ENCODE measurements around the gene C1QTNF4.

C1QTNF4 gene

DNA sequence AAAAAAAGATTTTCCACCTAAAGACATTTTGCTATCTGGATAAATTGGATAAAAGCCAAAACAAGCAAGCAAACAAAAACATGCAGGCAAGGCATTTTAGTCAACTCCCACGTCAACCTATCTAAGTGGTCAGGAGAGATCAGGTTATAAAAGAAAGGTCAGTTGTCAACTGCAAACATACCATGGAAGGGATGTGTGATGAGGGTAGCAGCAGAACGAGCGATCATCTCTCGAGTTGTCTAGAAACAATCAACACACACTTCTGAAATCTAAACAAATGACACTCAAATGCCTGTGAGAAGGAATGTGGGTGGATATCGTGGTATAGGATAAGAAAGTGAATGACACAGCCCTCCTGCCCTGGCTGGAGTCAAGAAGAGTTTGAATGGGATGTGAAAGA, 37.3 kb upstream of the C1QTNF4 start:
- H3K9me3 ChIP-seq (ENCODE audit: insufficient read depth, low read length, severe bottlenecking), result no peaks in the 10 kb centered on the region
- TF ChIP-seq, protein P1, sequence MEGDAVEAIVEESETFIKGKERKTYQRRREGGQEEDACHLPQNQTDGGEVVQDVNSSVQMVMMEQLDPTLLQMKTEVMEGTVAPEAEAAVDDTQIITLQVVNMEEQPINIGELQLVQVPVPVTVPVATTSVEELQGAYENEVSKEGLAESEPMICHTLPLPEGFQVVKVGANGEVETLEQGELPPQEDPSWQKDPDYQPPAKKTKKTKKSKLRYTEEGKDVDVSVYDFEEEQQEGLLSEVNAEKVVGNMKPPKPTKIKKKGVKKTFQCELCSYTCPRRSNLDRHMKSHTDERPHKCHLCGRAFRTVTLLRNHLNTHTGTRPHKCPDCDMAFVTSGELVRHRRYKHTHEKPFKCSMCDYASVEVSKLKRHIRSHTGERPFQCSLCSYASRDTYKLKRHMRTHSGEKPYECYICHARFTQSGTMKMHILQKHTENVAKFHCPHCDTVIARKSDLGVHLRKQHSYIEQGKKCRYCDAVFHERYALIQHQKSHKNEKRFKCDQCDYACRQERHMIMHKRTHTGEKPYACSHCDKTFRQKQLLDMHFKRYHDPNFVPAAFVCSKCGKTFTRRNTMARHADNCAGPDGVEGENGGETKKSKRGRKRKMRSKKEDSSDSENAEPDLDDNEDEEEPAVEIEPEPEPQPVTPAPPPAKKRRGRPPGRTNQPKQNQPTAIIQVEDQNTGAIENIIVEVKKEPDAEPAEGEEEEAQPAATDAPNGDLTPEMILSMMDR (IDR thresholded peaks at IDR 0.05; ENCODE audit: borderline replicate concordance, extremely low read depth, low read length, poor library complexity, severe bottlenecking), result no peak
- TF ChIP-seq EZH2 (IDR thresholded peaks at IDR 0.05; ENCODE audit: borderline replicate concordance, low read depth, low read length, severe bottlenecking), result no peak
- no peak overlapping the region for H3K9ac ChIP-seq (ENCODE audit: low read depth, low read length)
- H3K27me3 ChIP-seq (ENCODE audit: insufficient read depth, low read length, poor library complexity), result no peaks in the 10 kb centered on the region
- H4K20me1 ChIP-seq (ENCODE audit: insufficient read depth, low read length), result no peaks in the 10 kb centered on the region
- no peaks in the 10 kb centered on the region for H3K79me2 ChIP-seq (ENCODE audit: insufficient read depth, low read length)
- H3K4me1 ChIP-seq (ENCODE audit: insufficient read depth, low read length), result no peaks in the 10 kb centered on the region
- H3K4me3 ChIP-seq (ENCODE audit: low read depth in 1 of 2, low read length in 2 of 2), result no peak overlapping the region
- ATAC-seq (ENCODE audit: insufficient read depth, low read depth) (no peak), DNase-seq (no peak)
- H2AFZ ChIP-seq (ENCODE audit: low read depth, low read length), result no peak overlapping the region
- H3K27ac ChIP-seq (ENCODE audit: low read length), result no peak overlapping the region
- H3K36me3 ChIP-seq (ENCODE audit: insufficient read depth, low read length), result peaks cover 82% of the 10 kb centered on the region
- no peak overlapping the region for H3K4me2 ChIP-seq (ENCODE audit: insufficient read depth, low read length)

DNA sequence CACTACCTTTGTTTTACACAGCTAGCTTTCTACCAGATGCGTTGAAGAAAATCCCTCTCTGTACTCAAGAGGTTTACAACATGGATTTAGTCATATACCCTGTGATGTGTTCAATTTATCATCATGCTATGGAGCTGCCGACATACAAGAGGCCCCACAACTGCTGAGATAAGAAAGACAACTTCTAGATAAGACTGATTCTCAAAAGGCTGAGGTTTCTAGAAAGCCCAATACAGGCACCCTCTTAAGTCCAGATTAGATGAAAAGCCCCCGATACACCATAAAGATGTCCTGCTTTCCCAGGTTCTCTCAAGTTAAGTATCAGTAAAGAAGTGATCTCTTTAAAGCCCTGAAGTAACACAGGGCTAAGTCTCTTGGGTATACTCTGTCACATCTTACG, 33.8 kb upstream of the C1QTNF4 start:
- no peaks in the 10 kb centered on the region for H3K79me2 ChIP-seq (ENCODE audit: insufficient read depth, low read length)
- H4K20me1 ChIP-seq (ENCODE audit: insufficient read depth, low read length), result no peaks in the 10 kb centered on the region; the same call in 1 of the 2 replicates
- TF ChIP-seq EZH2 (IDR thresholded peaks at IDR 0.05; ENCODE audit: borderline replicate concordance, low read depth, low read length, severe bottlenecking), result no peak
- TF ChIP-seq, protein P1 (IDR thresholded peaks at IDR 0.05; ENCODE audit: borderline replicate concordance, extremely low read depth, low read length, poor library complexity, severe bottlenecking), result no peak
- peaks cover 84% of the 10 kb centered on the region for H3K36me3 ChIP-seq (ENCODE audit: insufficient read depth, low read length)
- no peak overlapping the region for H3K4me3 ChIP-seq (ENCODE audit: low read depth in 1 of 2, low read length in 2 of 2)
- DNase-seq (no peak), ATAC-seq (ENCODE audit: insufficient read depth, low read depth) (no peak)
- H3K9me3 ChIP-seq (ENCODE audit: insufficient read depth, low read length, severe bottlenecking), result no peaks in the 10 kb centered on the region
- H3K27me3 ChIP-seq (ENCODE audit: insufficient read depth, low read length, poor library complexity), result no peaks in the 10 kb centered on the region
- H3K4me1 ChIP-seq (ENCODE audit: insufficient read depth, low read length), result no peaks in the 10 kb centered on the region
- no peak overlapping the region for H3K27ac ChIP-seq (ENCODE audit: low read length)
- no peak overlapping the region for H2AFZ ChIP-seq (ENCODE audit: low read depth, low read length)
- no peak overlapping the region for H3K9ac ChIP-seq (ENCODE audit: low read depth, low read length)
- H3K4me2 ChIP-seq (ENCODE audit: insufficient read depth, low read length), result no peak overlapping the region

DNA sequence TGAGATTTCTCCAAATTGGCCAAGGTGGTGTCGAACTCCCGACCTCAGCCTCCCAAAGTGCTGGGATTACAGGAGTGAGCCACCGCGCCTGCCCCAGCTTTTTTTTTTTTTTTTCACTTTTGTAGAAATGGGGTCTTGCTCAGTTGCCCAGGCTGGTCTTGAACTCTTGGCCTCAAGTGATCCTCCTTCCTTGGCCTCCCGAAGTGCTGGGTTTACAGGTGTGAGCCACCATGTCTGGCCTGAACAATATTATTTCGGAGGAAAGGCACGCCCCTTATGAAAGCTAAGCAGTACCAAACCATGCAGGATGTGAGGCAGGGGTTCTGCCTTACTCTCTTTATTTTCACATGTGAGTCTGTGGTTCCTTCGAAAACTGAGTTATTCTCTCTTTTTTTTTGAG, 32.0 kb upstream of the C1QTNF4 start:
- DNase-seq (no peak), ATAC-seq (ENCODE audit: insufficient read depth, low read depth) (no peak)
- H3K9ac ChIP-seq (ENCODE audit: low read depth, low read length), result no peak overlapping the region
- TF ChIP-seq EZH2 (IDR thresholded peaks at IDR 0.05; ENCODE audit: borderline replicate concordance, low read depth, low read length, severe bottlenecking), result no peak
- TF ChIP-seq, protein P1 (IDR thresholded peaks at IDR 0.05; ENCODE audit: borderline replicate concordance, extremely low read depth, low read length, poor library complexity, severe bottlenecking), result no peak
- no peak overlapping the region for H3K27ac ChIP-seq (ENCODE audit: low read length)
- no peak overlapping the region for H3K4me2 ChIP-seq (ENCODE audit: insufficient read depth, low read length)
- no peaks in the 10 kb centered on the region for H3K79me2 ChIP-seq (ENCODE audit: insufficient read depth, low read length)
- H3K4me1 ChIP-seq (ENCODE audit: insufficient read depth, low read length), result no peaks in the 10 kb centered on the region
- no peak overlapping the region for H3K4me3 ChIP-seq (ENCODE audit: low read depth in 1 of 2, low read length in 2 of 2)
- H3K36me3 ChIP-seq (ENCODE audit: insufficient read depth, low read length), result peaks cover 92% of the 10 kb centered on the region
- H4K20me1 ChIP-seq (ENCODE audit: insufficient read depth, low read length), result no peaks in the 10 kb centered on the region; the same call in 1 of the 2 replicates
- no peaks in the 10 kb centered on the region for H3K9me3 ChIP-seq (ENCODE audit: insufficient read depth, low read length, severe bottlenecking)
- no peaks in the 10 kb centered on the region for H3K27me3 ChIP-seq (ENCODE audit: insufficient read depth, low read length, poor library complexity)
- H2AFZ ChIP-seq (ENCODE audit: low read depth, low read length), result no peak overlapping the region
